SK-N-SH (cell line): ENCODE results near the gene SLC26A2. TPM values are rescaled to one million over a fixed set of nuclear protein-coding genes. Genes with fewer than 3 reads are reported as not detected.

Experiments
- CTCF ChIA-PET: fragments of 300-600, 350-600 bp; formaldehyde crosslinking; extraction: SDS; loops from one replicate; lab custom pipeline; 2021; lab: Yijun Ruan, JAX
- POLR2A ChIA-PET: fragments of 350-600 bp; sonication (Branson Sonifier 250); formaldehyde crosslinking; extraction: SDS; loops from one replicate; lab custom pipeline; 2020; ENCODE audit warnings: antibody characterized with exemption, inconsistent platforms; lab: Yijun Ruan, JAX
- DNase-seq: peaks from one replicate; pipeline ENCODE4 v3.0.0; 2012
- H2AFZ ChIP-seq: fragments of 200-600 bp; sonication (generic); 2 replicates; pipeline ENCODE4 v1.8.1; 2016; ENCODE audit warnings: antibody characterized with exemption, mild to moderate bottlenecking, low read depth
- H3F3A ChIP-seq: fragments of 200-600 bp; sonication (generic); replicated peaks from 2 replicates; pipeline ENCODE3; 2016; ENCODE audit warnings: antibody characterized with exemption, mild to moderate bottlenecking; ENCODE audit not compliant: insufficient read depth
- H3K27ac ChIP-seq, 2 experiments: fragments of 200-500 bp in 1 of 2; fragments of 200-600 bp in 1 of 2; sonication (Bioruptor generic) in 1 of 2; sonication (generic), shearing (Covaris generic) in 1 of 2; 2 replicates each; pipeline versions ENCODE4 v1.5.1 to v1.6.1; 2014 to 2016; ENCODE audit warnings: low read depth in 2 of 2, inconsistent platforms in 1 of 2, low read length in 1 of 2, mild to moderate bottlenecking in 1 of 2, mixed read lengths in 1 of 2
- H3K27me3 ChIP-seq: fragments of 200-600 bp; sonication (generic), shearing (Covaris generic); 2 replicates; pipeline ENCODE4 v1.6.1; 2016; ENCODE audit warnings: mixed run types; ENCODE audit not compliant: insufficient read depth
- H3K36me3 ChIP-seq, 2 experiments: fragments of 200-500 bp in 1 of 2; fragments of 200-600 bp in 1 of 2; sonication (Bioruptor generic) in 1 of 2; sonication (generic) in 1 of 2; replicated peaks in 1 of 2; 2 replicates each; pipeline versions ENCODE3 to v1.5.1; 2014 to 2016; ENCODE audit warnings: low read length in 1 of 2, mild to moderate bottlenecking in 1 of 2; ENCODE audit not compliant: insufficient read depth in 2 of 2, control insufficient read depth in 1 of 2
- H3K4me1 ChIP-seq, 2 experiments: fragments of 200-500 bp in 1 of 2; fragments of 200-600 bp in 1 of 2; sonication (Bioruptor generic) in 1 of 2; sonication (generic), shearing (Covaris generic) in 1 of 2; 2 replicates each; pipeline versions ENCODE4 v1.5.1 to v1.6.1; 2014 to 2016; ENCODE audit warnings: low read depth in 1 of 2, low read length in 1 of 2, mixed run types in 1 of 2; ENCODE audit not compliant: insufficient read depth in 2 of 2, control insufficient read depth in 1 of 2
- H3K4me2 ChIP-seq: fragments of 200-600 bp; sonication (generic), shearing (Covaris generic); 2 replicates; pipeline ENCODE4 v1.6.1; 2017; ENCODE audit warnings: mixed run types
- H3K4me3 ChIP-seq, 2 experiments: fragments of 200-500 bp in 1 of 2; fragments of 200-600 bp in 1 of 2; sonication (Bioruptor generic) in 1 of 2; sonication (generic), shearing (Covaris generic) in 1 of 2; 2 replicates each; pipeline versions ENCODE4 v1.5.1 to v1.8.1; 2014 to 2016; ENCODE audit warnings: low read depth in 2 of 2, inconsistent platforms in 1 of 2, low read length in 1 of 2, mild to moderate bottlenecking in 1 of 2, mixed read lengths in 1 of 2, moderate library complexity in 1 of 2
- H3K79me2 ChIP-seq: fragments of 200-600 bp; sonication (generic); 2 replicates; pipeline ENCODE4 v1.8.1; 2017; ENCODE audit warnings: mild to moderate bottlenecking; ENCODE audit not compliant: insufficient read depth
- H3K9ac ChIP-seq: fragments of 200-600 bp; sonication (generic); 2 replicates; pipeline ENCODE4 v1.6.1; 2017; ENCODE audit warnings: mixed run types
- H3K9me2 ChIP-seq: fragments of 200-600 bp; sonication (generic); 2 replicates; pipeline ENCODE4 v1.6.1; 2017; ENCODE audit warnings: mixed run types
- H3K9me3 ChIP-seq: fragments of 200-600 bp; sonication (generic); 2 replicates; pipeline ENCODE4 v1.6.1; 2017; ENCODE audit warnings: mixed run types, mild to moderate bottlenecking, moderate library complexity
- H4K20me1 ChIP-seq: fragments of 200-600 bp; sonication (generic); 2 replicates; pipeline ENCODE4 v1.6.1; 2017; ENCODE audit warnings: mild to moderate bottlenecking, mixed run types; ENCODE audit not compliant: insufficient read depth
- CHD2 ChIP-seq: fragments of 150-350 bp; IDR thresholded peaks from 2 replicates; pipeline ENCODE4 v1.6.1; 2018; ENCODE audit warnings: low read length; ENCODE audit not compliant: partially characterized antibody
- EZH2phosphoT487 ChIP-seq: fragments of 200-600 bp; sonication (generic); IDR thresholded peaks from 2 replicates; pipeline ENCODE4 v1.6.1; 2017; ENCODE audit warnings: low read depth, mixed run types, mild to moderate bottlenecking, antibody characterized with exemption, moderate library complexity, borderline replicate concordance
- FOXJ3 ChIP-seq: sonication (generic); formaldehyde crosslinking; IDR thresholded peaks from 2 replicates; pipeline ENCODE4 v1.5.1; 2020; ENCODE audit warnings: mild to moderate bottlenecking, missing genetic modification reagents
- FOXM1 ChIP-seq: IDR thresholded peaks from 2 replicates; pipeline ENCODE4 v1.4.0; 2012; ENCODE audit warnings: low read depth, mild to moderate bottlenecking
- GATA2 ChIP-seq: sonication (generic); formaldehyde crosslinking; IDR thresholded peaks from 2 replicates; pipeline ENCODE4 v1.5.0; 2020; ENCODE audit warnings: mild to moderate bottlenecking, missing genetic modification reagents
- RAD21 ChIP-seq: IDR thresholded peaks from 2 replicates; pipeline ENCODE4 v1.6.1; 2012; ENCODE audit warnings: mild to moderate bottlenecking, low read length
- REST ChIP-seq: IDR thresholded peaks from 2 replicates; pipeline ENCODE4 v1.6.1; 2012; ENCODE audit warnings: mild to moderate bottlenecking, low read depth, low read length, moderate library complexity
- SIN3A ChIP-seq: IDR thresholded peaks from 2 replicates; pipeline ENCODE4 v1.6.1; 2012; ENCODE audit warnings: low read depth, mild to moderate bottlenecking, low read length, moderate library complexity, borderline replicate concordance
- ZBTB33 ChIP-seq: IDR thresholded peaks from 2 replicates; pipeline ENCODE4 v1.4.0; 2012; ENCODE audit warnings: low read depth, borderline replicate concordance
- WGBS: methylation state at CpG from one replicate; pipeline ENCODE4 v1.1.6; 2017; ENCODE audit warnings: low lambda C conversion rate; 5-methylcytosine and 5-hydroxymethylcytosine counted together
- polyA plus RNA-seq, 3 experiments: library from polyadenylated mRNA; depleted of rRNA; stranded (reverse); fragments of >200 nt; gene quantifications; 2 replicates each; pipeline ENCODE4 v1.2.3, GENCODE V29; 2012
- TF ChIP-seq, protein P1 (sequence below): IDR thresholded peaks from 2 replicates; pipeline ENCODE4 v1.4.0; 2012; ENCODE audit warnings: low read depth
- TF ChIP-seq, protein P2 (sequence below): fragments of 150-350 bp; IDR thresholded peaks from 2 replicates; pipeline ENCODE4 v1.6.1; 2016; ENCODE audit warnings: mild to moderate bottlenecking, low read depth, low read length

The SLC26A2 gene
- polyA plus RNA-seq, 1 of the 3 experiments (the other 2 are of a cell fraction), result 1.3 TPM

DNA sequence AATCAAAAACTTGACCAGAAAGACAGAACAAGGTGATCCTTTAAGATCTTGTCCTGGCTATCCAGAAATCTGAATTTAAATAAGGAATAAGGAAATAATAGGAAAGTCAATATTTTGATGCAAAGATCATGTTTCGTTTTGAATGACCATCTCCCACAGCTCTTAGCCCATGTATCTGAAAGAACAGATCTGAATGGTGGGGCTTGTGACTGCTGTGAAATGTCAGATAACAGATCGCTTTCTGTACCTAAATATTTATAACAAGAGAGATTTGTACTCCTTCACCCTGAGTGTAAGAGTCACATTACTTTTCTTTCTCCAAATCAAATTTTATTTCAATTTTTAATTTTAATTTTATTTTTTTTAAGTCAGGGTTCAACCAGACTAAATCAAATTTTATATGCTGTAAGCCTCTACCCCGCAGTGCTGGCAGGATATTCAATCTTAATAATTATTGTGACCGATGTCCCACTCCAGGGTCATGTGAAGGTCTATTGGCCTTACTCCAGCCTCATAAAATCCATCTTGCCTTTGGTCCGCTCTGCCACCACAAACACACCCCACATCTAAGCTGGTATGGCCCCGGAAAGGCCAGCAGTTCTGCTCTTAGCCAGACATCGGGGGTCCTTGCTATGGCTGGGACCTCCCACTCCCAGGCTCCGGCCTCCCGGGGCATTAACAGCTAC is 7.0 kb upstream of the SLC26A2 start:
- Histone ChIP-seq H3K9ac (no peak overlapping the region), H3F3A (peaks cover 3% of the 10 kb centered on the region), H3K9me3 (no peaks in the 10 kb centered on the region), H3K27me3 (no peaks in the 10 kb centered on the region), H3K79me2 (no peaks in the 10 kb centered on the region), H3K4me2 (no peak overlapping the region), H3K27ac (no peak overlapping the region), H3K36me3 (no peaks in the 10 kb centered on the region), H3K4me1 (no peaks in the 10 kb centered on the region; a peak in 1 of 4 replicates), H3K4me3 (no peak overlapping the region), H2AFZ (no peak overlapping the region), H4K20me1 (no peaks in the 10 kb centered on the region), H3K9me2 (no peaks in the 10 kb centered on the region)
- DNase-seq, result no peak
- TF ChIP-seq EZH2phosphoT487 (no peak), FOXJ3 (CRISPR knock-in tag) (no peak), RAD21 (no peak), ZBTB33 (no peak), SIN3A (no peak), CHD2 (no peak), FOXM1 (no peak), GATA2 (no peak), REST (no peak)
- TF ChIP-seq, protein P1, sequence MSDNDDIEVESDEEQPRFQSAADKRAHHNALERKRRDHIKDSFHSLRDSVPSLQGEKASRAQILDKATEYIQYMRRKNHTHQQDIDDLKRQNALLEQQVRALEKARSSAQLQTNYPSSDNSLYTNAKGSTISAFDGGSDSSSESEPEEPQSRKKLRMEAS, result no peak
- TF ChIP-seq, protein P2, sequence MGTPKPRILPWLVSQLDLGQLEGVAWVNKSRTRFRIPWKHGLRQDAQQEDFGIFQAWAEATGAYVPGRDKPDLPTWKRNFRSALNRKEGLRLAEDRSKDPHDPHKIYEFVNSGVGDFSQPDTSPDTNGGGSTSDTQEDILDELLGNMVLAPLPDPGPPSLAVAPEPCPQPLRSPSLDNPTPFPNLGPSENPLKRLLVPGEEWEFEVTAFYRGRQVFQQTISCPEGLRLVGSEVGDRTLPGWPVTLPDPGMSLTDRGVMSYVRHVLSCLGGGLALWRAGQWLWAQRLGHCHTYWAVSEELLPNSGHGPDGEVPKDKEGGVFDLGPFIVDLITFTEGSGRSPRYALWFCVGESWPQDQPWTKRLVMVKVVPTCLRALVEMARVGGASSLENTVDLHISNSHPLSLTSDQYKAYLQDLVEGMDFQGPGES, result no peak
- WGBS, result 90% methylated on average over 7 of the region's 9 CpGs
- CTCF ChIA-PET, result interaction anchor here (1.0 to 2.7 kb wide), 4 partner anchors 8 to 119 kb away, joined by 3 to 8 read pairs (median 5); no protein-coding TSS in a partner anchor
- POLR2A ChIA-PET, result no interaction called here
